Measurements from ENCODE around the gene LRG1. TPM values are rescaled to one million over a fixed set of nuclear protein-coding genes. Genes with fewer than 3 reads are reported as not detected.

LRG1 gene
- total RNA-seq, 1 donor from 2014 or later, result 0.09 TPM

DNA sequence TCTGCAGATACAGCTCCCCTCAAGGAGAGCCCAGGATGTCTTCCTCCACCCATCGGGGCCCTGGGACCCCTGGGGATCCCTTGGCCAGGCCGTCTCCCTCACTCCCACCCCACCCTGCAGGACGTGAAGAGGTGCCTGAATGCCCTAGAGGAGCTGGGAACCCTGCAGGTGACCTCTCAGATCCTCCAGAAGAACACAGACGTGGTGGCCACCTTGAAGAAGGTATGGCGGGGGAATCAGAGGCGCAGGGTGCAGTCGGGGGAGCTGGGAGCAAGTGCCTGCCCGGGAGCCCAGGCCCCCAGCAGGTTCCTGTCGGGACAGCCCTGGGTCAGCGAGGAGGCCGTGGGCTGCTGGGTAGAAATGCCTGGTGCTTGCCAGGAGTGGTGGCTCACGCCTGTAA, 41.1 kb downstream of the LRG1 start:
- no peaks in the 10 kb centered on the region for H3K27me3 Mint-ChIP-seq (ENCODE audit: low read depth)
- no peak overlapping the region for H3K27ac Mint-ChIP-seq (ENCODE audit: unreplicated experiment)
- no peaks in the 10 kb centered on the region for H3K4me1 Mint-ChIP-seq
- TF ChIP-seq, protein P1, sequence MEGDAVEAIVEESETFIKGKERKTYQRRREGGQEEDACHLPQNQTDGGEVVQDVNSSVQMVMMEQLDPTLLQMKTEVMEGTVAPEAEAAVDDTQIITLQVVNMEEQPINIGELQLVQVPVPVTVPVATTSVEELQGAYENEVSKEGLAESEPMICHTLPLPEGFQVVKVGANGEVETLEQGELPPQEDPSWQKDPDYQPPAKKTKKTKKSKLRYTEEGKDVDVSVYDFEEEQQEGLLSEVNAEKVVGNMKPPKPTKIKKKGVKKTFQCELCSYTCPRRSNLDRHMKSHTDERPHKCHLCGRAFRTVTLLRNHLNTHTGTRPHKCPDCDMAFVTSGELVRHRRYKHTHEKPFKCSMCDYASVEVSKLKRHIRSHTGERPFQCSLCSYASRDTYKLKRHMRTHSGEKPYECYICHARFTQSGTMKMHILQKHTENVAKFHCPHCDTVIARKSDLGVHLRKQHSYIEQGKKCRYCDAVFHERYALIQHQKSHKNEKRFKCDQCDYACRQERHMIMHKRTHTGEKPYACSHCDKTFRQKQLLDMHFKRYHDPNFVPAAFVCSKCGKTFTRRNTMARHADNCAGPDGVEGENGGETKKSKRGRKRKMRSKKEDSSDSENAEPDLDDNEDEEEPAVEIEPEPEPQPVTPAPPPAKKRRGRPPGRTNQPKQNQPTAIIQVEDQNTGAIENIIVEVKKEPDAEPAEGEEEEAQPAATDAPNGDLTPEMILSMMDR (conservative IDR thresholded peaks at IDR 0.05), result no peak
- DNase-seq (ENCODE audit: low read depth, low spot score), result no peak
- H3K36me3 Mint-ChIP-seq (ENCODE audit: low read depth), result no peaks in the 10 kb centered on the region
- H3K4me3 Mint-ChIP-seq, result no peak overlapping the region
- H3K9me3 Mint-ChIP-seq, result no peaks in the 10 kb centered on the region

DNA sequence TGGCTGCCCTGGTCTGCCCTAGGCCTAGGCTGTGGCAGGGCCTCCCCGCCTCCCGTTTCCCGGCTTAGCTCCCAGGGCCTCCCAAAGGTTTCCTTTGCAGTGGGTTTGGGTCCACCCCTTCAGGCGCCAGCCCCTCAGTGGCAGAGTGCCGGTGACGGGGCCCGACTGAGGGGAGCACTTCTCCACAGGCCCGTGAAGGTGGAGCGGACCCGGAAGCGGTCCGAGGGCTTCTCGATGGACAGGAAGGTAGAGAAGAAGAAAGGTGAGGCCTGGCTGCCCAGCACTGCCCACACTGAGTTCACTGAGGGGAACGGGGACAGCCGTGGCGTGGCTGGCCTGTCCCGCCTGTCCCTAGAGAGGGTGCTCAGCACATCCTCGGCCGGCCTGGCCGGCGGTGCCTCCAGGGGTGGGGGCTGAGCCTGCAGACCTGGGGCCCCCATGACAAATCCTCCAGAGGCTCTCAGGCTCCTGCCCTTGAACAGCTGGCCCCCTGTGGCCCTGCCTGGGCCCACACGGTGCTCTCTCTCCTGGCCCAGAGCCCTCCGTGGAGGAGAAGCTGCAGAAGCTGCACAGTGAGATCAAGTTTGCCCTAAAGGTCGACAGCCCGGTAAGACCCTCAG, 42.0 kb downstream of the LRG1 start:
- Mint-ChIP-seq H3K9me3 (no peaks in the 10 kb centered on the region), H3K4me3 (no peak overlapping the region), H3K27ac (ENCODE audit: unreplicated experiment) (no peak overlapping the region), H3K36me3 (ENCODE audit: low read depth) (no peaks in the 10 kb centered on the region), H3K27me3 (ENCODE audit: low read depth) (no peaks in the 10 kb centered on the region), H3K4me1 (no peaks in the 10 kb centered on the region)
- DNase-seq (ENCODE audit: low read depth, low spot score), result no peak
- TF ChIP-seq, protein P1 (conservative IDR thresholded peaks at IDR 0.05), result no peak

DNA sequence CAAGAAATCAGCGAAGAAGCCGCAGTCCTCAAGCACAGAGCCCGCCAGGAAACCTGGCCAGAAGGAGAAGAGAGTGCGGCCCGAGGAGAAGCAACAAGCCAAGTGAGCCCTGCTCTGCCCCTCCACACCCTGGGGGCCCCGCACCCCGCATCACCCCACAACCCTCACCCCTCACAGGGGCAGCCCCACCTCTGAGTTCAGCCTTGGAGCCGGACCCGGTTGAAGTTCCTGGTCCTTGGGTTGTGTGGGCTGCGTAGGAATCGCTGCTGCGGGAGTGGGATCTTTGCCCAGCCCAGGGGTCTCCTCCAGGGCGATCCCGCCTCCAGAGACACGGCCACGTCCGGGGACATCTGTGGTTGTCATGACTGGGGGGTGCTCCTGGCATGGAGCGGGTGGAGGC, 43.5 kb downstream of the LRG1 start:
- no peak overlapping the region for H3K27ac Mint-ChIP-seq (ENCODE audit: unreplicated experiment)
- H3K4me1 Mint-ChIP-seq, result no peaks in the 10 kb centered on the region
- TF ChIP-seq, protein P1 (conservative IDR thresholded peaks at IDR 0.05), result no peak
- no peaks in the 10 kb centered on the region for H3K9me3 Mint-ChIP-seq
- no peak for DNase-seq (ENCODE audit: low read depth, low spot score)
- no peaks in the 10 kb centered on the region for H3K27me3 Mint-ChIP-seq (ENCODE audit: low read depth)
- no peak overlapping the region for H3K4me3 Mint-ChIP-seq
- no peaks in the 10 kb centered on the region for H3K36me3 Mint-ChIP-seq (ENCODE audit: low read depth)

DNA sequence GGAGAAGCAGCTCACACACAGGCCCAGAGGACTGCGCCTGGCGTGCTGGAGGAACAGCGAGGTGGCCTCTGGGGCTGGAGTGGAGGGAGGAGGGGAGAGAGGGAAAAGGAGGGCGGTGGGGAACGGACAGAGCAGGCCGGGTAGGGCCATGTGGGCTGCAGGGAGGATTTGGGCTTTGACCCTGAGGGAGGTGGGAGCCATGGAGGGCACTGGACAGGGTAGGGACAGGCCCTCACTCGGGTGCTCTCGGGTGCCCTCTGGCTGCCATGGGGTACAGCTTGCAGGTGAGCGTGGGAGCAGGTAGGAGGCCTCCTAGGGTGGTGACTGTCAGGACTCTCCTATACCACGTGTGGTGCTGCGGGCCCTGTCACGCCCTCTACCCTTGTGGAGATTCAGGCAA, 44.4 kb downstream of the LRG1 start:
- Mint-ChIP-seq H3K27ac (ENCODE audit: unreplicated experiment) (no peak overlapping the region), H3K27me3 (ENCODE audit: low read depth) (no peaks in the 10 kb centered on the region), H3K9me3 (no peaks in the 10 kb centered on the region), H3K4me3 (no peak overlapping the region), H3K36me3 (ENCODE audit: low read depth) (peaks cover 1% of the 10 kb centered on the region), H3K4me1 (no peaks in the 10 kb centered on the region)
- DNase-seq (ENCODE audit: low read depth, low spot score), result no peak
- TF ChIP-seq, protein P1 (conservative IDR thresholded peaks at IDR 0.05), result no peak

DNA sequence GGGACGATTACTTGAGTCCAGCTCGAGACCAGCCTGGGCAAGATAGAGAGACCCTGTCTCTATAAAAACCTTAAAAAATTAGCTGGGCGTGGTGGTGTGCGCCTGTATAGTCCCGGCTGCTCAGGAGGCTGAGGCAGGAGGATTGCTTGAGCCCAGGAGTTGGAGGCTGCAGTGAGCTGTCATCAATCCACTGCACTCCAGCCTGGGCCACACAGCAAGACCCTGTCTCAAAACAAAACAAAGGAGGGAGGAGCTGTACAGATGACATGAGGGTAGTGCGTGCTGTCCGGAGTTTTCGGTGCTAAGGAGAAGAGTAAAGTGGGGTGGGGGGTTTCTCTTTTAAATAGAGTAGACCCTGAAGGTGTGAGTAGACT, 45.2 kb downstream of the LRG1 start:
- no peaks in the 10 kb centered on the region for H3K9me3 Mint-ChIP-seq
- H3K27ac Mint-ChIP-seq (ENCODE audit: unreplicated experiment), result no peak overlapping the region

More for the DNA sequence above, 45.2 kb downstream of the LRG1 start:
- H3K27me3 Mint-ChIP-seq (ENCODE audit: low read depth), result no peaks in the 10 kb centered on the region
- H3K4me1 Mint-ChIP-seq, result no peaks in the 10 kb centered on the region
- no peak overlapping the region for H3K4me3 Mint-ChIP-seq
- peaks cover 6% of the 10 kb centered on the region for H3K36me3 Mint-ChIP-seq (ENCODE audit: low read depth)
- TF ChIP-seq, protein P1 (conservative IDR thresholded peaks at IDR 0.05), result no peak
- no peak for DNase-seq (ENCODE audit: low read depth, low spot score)

Data from neural crest cell (in vitro differentiated cells).